IPS-20b (cell line): Measurements from ENCODE around the gene TGFBR2.

Experiments used
- H3K27ac ChIP-seq: one replicate; pipeline ENCODE4 v1.5.1; 2013; ENCODE audit warnings: low read length
- H3K27me3 ChIP-seq: 2 replicates; pipeline ENCODE4 v1.6.1; 2013; ENCODE audit warnings: mild to moderate bottlenecking, low read length, inconsistent platforms; ENCODE audit not compliant: insufficient read depth
- H3K36me3 ChIP-seq: 2 replicates; pipeline ENCODE4 v1.6.1; 2013; ENCODE audit warnings: low read depth, mild to moderate bottlenecking, inconsistent platforms, low read length, moderate library complexity; ENCODE audit not compliant: insufficient read depth
- H3K4me1 ChIP-seq: 2 replicates; pipeline ENCODE4 v1.6.1; 2013; ENCODE audit warnings: mild to moderate bottlenecking, control low read depth, inconsistent platforms, low read length, moderate library complexity; ENCODE audit not compliant: insufficient read depth
- H3K4me3 ChIP-seq: 2 replicates; pipeline ENCODE4 v1.5.1; 2013; ENCODE audit warnings: mild to moderate bottlenecking, low read length, inconsistent platforms
- H3K9ac ChIP-seq: 2 replicates; pipeline ENCODE4 v1.6.1; 2013; ENCODE audit warnings: low read depth, mild to moderate bottlenecking, inconsistent platforms, low read length, moderate library complexity
- H3K9me3 ChIP-seq: 2 replicates; pipeline ENCODE4 v1.6.1; 2013; ENCODE audit warnings: mild to moderate bottlenecking, low read depth, low read length, inconsistent platforms; ENCODE audit not compliant: insufficient read depth

The TGFBR2 gene

GRCh38 chr3:30585654-30586053 is 20.7 kb upstream of the TGFBR2 start:
- Histone ChIP-seq H3K9ac (no peak overlapping the region), H3K27me3 (no peaks in the 10 kb centered on the region), H3K36me3 (no peaks in the 10 kb centered on the region), H3K4me1 (peaks cover 14% of the 10 kb centered on the region), H3K9me3 (no peaks in the 10 kb centered on the region), H3K27ac (no peak overlapping the region), H3K4me3 (no peak overlapping the region)

DNA sequence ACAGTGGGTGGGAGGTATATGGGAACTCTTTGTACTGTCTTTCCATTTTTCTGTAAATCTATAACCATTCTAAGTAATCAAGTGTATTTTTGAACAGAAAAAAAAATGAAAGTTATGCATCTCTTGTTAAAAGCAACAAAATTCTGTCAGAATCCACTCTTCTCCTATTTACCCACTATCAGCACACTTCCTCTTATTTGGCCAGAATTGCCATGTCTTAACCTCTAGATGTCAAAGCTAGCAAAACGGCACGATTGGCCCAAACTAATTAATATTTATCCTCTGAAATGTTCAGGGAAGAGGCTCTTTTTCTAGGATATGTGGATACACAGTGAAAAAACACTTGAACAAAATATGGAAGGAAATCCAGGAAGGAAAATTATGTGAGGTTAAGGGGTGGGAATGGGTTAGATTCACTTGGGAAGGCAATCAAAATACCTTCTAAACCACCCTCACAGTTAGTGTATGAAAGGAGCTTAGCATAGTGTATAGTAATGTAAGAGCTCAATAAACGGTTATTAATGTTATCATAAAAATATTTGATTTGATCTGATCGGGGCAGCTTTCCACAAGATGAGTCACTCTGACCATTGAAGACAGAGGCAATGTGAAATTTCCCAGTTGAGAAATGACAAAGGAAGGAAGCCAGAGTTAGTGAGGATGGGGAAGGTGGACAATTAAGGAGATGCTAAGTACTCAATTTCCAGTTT is 20.1 kb upstream of the TGFBR2 start:
- no peaks in the 10 kb centered on the region for H3K9me3 ChIP-seq
- no peaks in the 10 kb centered on the region for H3K36me3 ChIP-seq
- peaks cover 9% of the 10 kb centered on the region for H3K4me1 ChIP-seq
- H3K27me3 ChIP-seq, result no peaks in the 10 kb centered on the region
- no peak overlapping the region for H3K27ac ChIP-seq
- no peak overlapping the region for H3K9ac ChIP-seq
- H3K4me3 ChIP-seq, result no peak overlapping the region

- H3K27me3 ChIP-seq, result no peaks in the 10 kb centered on the region
Observed at GRCh38 chr3:30586806-30587486, 19.5 kb upstream of the TGFBR2 start.

DNA sequence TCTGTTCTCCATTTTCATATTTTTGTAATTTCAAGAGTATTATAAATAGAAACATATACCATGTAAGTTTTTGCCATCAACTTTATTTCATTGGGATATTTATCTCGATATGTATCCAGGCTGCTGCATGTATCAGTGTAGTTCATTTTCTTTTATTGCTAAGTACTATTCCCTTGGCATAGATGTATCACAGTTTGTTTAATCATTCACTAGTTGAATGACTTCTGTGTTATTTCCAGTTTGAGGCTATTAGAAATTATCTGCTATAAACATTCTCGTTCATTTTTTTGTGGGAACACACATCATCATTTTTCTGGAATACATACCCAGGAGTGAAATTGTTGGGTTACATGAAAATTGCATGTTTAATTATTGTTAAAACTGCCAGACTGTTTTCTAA is 18.5 kb upstream of the TGFBR2 start:
- no peaks in the 10 kb centered on the region for H3K9me3 ChIP-seq
- H3K4me3 ChIP-seq, result no peak overlapping the region
- H3K9ac ChIP-seq, result no peak overlapping the region
- no peak overlapping the region for H3K27ac ChIP-seq
- H3K27me3 ChIP-seq, result no peaks in the 10 kb centered on the region
- H3K36me3 ChIP-seq, result no peaks in the 10 kb centered on the region
- no peaks in the 10 kb centered on the region for H3K4me1 ChIP-seq

More at GRCh38 chr3:30586806-30587486, 19.5 kb upstream of the TGFBR2 start:
- no peak overlapping the region for H3K4me3 ChIP-seq
- H3K27ac ChIP-seq, result no peak overlapping the region
- H3K9me3 ChIP-seq, result no peaks in the 10 kb centered on the region
- H3K4me1 ChIP-seq, result peaks cover 4% of the 10 kb centered on the region
- H3K36me3 ChIP-seq, result no peaks in the 10 kb centered on the region
- H3K9ac ChIP-seq, result no peak overlapping the region

DNA sequence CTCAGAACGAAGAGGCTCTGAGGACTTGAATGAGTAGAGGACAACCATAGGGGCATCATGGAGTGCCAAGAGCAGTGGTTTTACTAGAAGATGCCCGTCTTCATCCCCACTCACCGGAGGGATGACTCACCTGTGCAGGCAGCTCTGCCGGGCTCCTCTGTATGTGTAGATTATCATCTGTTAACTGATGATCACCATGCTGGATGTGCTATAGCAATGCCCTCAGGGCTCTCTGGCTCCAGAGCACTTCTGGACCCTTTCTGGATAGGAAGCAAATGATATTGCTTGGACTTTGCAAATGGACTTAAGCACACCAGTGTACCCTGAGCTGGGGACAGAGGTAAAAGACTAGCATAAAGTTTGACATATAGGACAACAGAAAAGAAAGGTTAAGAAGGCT is 10.2 kb upstream of the TGFBR2 start:
- no peaks in the 10 kb centered on the region for H3K36me3 ChIP-seq
- no peak overlapping the region for H3K9ac ChIP-seq
- H3K27me3 ChIP-seq, result no peaks in the 10 kb centered on the region
- no peaks in the 10 kb centered on the region for H3K9me3 ChIP-seq
- no peaks in the 10 kb centered on the region for H3K4me1 ChIP-seq
- H3K4me3 ChIP-seq, result no peak overlapping the region
- no peak overlapping the region for H3K27ac ChIP-seq

DNA sequence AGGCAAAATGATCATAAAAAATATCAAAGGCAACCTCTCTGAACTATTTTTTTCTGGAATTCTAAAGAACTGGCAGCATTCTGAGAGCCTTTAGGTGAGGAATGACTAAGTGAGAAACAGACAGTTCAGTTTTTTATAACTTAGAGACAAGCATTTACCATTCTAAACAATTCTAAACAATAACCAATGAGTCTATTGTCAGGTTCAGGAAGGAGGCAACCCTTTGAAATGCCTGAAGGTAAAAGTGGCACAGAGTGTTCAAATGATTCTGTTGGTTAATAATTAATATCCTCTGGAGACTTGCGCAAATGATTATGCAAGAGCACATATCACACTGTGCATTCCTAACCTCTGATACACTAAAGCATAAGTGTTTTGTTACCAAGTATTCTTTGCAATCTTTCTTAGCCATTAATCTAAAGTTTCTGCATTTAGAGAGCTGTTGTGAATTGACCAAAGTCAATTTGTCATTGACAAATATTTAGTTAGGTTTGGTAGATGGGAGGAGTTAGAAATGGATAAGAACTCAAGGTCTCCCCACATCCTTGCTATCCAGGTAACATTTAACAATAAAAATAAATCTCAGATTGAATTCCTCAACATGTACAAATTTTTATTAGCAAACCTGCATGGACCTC is 9.2 kb upstream of the TGFBR2 start:
- Histone ChIP-seq H3K27ac (no peak overlapping the region), H3K4me3 (no peak overlapping the region), H3K27me3 (no peaks in the 10 kb centered on the region), H3K9me3 (no peaks in the 10 kb centered on the region), H3K36me3 (no peaks in the 10 kb centered on the region), H3K4me1 (no peaks in the 10 kb centered on the region), H3K9ac (no peak overlapping the region)

DNA sequence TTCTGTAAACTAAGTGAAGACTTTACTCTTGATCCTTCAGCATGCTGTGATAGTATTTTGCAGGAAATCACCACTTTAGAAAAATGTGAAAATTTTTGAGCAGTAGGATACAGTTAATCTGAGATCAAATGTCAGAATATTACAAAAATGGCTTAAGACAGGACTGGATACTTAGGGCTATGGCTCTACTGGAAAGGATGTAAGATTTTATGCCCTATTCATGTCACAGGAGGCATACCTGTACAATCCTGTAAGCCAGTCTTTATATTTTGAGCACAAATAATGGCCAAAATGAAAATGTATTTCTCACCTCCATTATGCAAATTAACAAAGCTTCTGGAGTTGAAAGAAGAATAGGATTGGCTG is 8.6 kb upstream of the TGFBR2 start:
- H3K36me3 ChIP-seq, result no peaks in the 10 kb centered on the region
- no peak overlapping the region for H3K9ac ChIP-seq
- H3K4me3 ChIP-seq, result no peak overlapping the region
- H3K4me1 ChIP-seq, result no peaks in the 10 kb centered on the region
- H3K27ac ChIP-seq, result no peak overlapping the region
- H3K9me3 ChIP-seq, result no peaks in the 10 kb centered on the region
- H3K27me3 ChIP-seq, result no peaks in the 10 kb centered on the region

DNA sequence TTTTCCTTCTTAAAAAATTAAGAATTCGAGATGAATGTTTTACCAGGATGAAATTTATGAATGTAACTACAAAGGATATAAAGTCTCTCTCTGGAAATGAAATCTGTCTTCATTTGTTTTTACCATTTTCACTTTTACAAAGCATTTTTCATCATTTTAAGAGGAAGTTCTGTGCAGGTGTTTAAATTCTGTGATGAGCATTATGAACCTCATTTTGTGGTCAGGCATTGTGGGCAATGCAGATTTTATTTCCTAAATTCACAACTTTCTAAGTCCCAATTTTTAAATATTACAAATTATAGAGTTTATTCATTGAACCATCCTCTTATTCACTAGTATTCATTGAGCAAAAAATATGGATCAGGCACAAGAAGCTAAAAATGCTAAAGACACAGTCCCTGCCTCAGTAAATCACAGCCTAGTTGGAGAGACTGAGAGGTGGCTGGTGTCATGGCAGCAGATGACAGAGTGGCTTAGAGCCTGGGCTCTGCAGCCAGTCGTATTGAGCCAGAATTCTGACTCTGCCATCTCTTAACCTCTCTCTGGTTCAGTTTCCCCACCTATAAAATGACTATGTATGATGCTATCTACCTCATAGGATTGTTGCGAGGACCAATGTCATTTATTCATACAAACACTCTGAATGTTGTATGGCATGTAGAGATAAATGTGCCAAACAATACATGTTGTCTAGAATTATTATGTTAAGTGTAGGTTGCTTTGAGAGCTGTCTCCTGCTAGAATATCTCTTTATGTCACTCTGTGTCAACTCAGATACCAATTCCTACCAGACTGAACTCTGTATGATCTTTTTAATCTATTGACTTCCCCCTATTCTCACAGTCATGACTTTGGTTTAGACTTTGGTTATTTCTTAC is 7.5 kb upstream of the TGFBR2 start:
- no peaks in the 10 kb centered on the region for H3K36me3 ChIP-seq
- no peaks in the 10 kb centered on the region for H3K9me3 ChIP-seq
- no peak overlapping the region for H3K9ac ChIP-seq
- H3K27ac ChIP-seq, result no peak overlapping the region
- H3K4me3 ChIP-seq, result no peak overlapping the region
- no peaks in the 10 kb centered on the region for H3K27me3 ChIP-seq
- no peaks in the 10 kb centered on the region for H3K4me1 ChIP-seq

DNA sequence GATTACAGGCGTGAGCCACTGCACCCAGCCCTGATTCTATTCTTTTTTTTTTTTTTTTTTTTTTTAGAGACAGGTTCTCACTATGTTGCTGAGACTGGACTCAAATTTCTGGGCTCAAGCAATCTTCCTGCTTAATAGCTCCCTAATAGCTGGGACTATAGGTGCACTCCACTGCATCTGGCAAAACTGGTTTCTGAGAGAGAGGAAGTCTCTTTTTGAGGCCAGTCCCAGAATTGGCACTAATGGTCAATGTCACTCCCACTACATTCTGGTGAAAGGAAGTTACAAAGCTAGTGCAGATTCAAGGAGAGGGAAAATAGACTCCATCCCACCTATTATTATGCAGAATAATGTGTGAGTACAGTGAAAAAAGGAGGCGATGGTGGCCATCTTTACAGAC is 5.8 kb upstream of the TGFBR2 start:
- Histone ChIP-seq H3K36me3 (no peaks in the 10 kb centered on the region), H3K27ac (no peak overlapping the region), H3K4me1 (peaks cover 4% of the 10 kb centered on the region; the same call in 1 of the 2 replicates), H3K9me3 (no peaks in the 10 kb centered on the region), H3K4me3 (no peak overlapping the region), H3K9ac (no peak overlapping the region), H3K27me3 (peaks cover 13% of the 10 kb centered on the region)

- no peak overlapping the region for H3K27ac ChIP-seq
- no peak overlapping the region for H3K9ac ChIP-seq
Observed at GRCh38 chr3:30602946-30603345, 3.5 kb upstream of the TGFBR2 start.

DNA sequence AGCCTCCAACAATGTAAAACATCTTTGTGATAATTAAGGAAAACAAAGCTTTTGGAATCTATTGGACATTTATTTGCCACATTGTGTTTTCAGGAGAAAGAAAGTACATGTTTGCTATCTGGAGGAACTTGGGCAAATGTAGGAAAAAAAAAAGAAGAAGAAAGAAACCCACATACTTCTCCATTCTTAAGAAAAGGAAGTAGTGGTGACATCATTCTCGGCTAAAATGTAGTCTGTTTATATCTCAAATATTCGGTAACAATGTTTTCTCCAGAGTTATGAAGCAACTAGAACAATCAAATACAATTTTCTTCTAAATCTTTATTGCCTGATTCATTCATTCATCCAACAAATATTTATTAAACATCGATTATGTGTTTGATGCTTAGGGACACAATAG is 2.3 kb upstream of the TGFBR2 start:
- no peak overlapping the region for H3K4me3 ChIP-seq
- H3K9ac ChIP-seq, result no peak overlapping the region
- peaks cover 8% of the 10 kb centered on the region for H3K4me1 ChIP-seq
- H3K27me3 ChIP-seq, result peaks cover 18% of the 10 kb centered on the region
- H3K36me3 ChIP-seq, result no peaks in the 10 kb centered on the region
- H3K27ac ChIP-seq, result no peak overlapping the region
- no peaks in the 10 kb centered on the region for H3K9me3 ChIP-seq

More at GRCh38 chr3:30602946-30603345, 3.5 kb upstream of the TGFBR2 start:
- Histone ChIP-seq H3K27me3 (peaks cover 18% of the 10 kb centered on the region), H3K9me3 (no peaks in the 10 kb centered on the region), H3K36me3 (no peaks in the 10 kb centered on the region), H3K4me1 (peaks cover 8% of the 10 kb centered on the region), H3K4me3 (no peak overlapping the region)
